NCI-H2196 (cell line): ENCODE results near the gene PRKAR1B.
A peak's percentile ranks its signal among the peaks of the same experiment; 100 is the strongest.

ENCODE experiments used
- DNase-seq: peaks from one replicate; lab custom pipeline; 2025; ENCODE audit not compliant: unreplicated experiment; lab: John Stamatoyannopoulos, UW

PRKAR1B gene

GRCh38 chr7:514651-515598 is 212.2 kb downstream of the PRKAR1B start:
- DNase-seq: no peak

- DNase-seq: no peak
Measured at GRCh38 chr7:514242-514641, 212.8 kb downstream of the PRKAR1B start.

GRCh38 chr7:513521-514166 is 213.4 kb downstream of the PRKAR1B start:
- DNase-seq: no peak

GRCh38 chr7:512541-513311 is 214.4 kb downstream of the PRKAR1B start:
- DNase-seq: peak; percentile 69

- no peak for DNase-seq
Measured at GRCh38 chr7:512146-512510, 215.0 kb downstream of the PRKAR1B start.

GRCh38 chr7:511476-512145 is 215.5 kb downstream of the PRKAR1B start:
- no peak for DNase-seq

GRCh38 chr7:510782-511281 is 216.2 kb downstream of the PRKAR1B start:
- DNase-seq: no peak

- DNase-seq: no peak
Measured at GRCh38 chr7:510131-510481, 217.0 kb downstream of the PRKAR1B start.

- no peak for DNase-seq
Measured at GRCh38 chr7:509426-510130, 217.5 kb downstream of the PRKAR1B start.

GRCh38 chr7:508461-509170 is 218.5 kb downstream of the PRKAR1B start:
- DNase-seq: no peak

- DNase-seq: no peak
Measured at GRCh38 chr7:507623-508300, 219.3 kb downstream of the PRKAR1B start.

- no peak for DNase-seq
Measured at GRCh38 chr7:506921-507622, 220.0 kb downstream of the PRKAR1B start.

- no peak for DNase-seq
Measured at GRCh38 chr7:506391-506831, 220.7 kb downstream of the PRKAR1B start.

GRCh38 chr7:505171-505570 is 221.9 kb downstream of the PRKAR1B start:
- DNase-seq: no peak

GRCh38 chr7:504221-505111 is 222.6 kb downstream of the PRKAR1B start:
- DNase-seq: no peak

GRCh38 chr7:503575-504111 is 223.4 kb downstream of the PRKAR1B start:
- no peak for DNase-seq

GRCh38 chr7:502296-502695 is 224.8 kb downstream of the PRKAR1B start:
- DNase-seq: no peak
